DLD1 (cell line): ENCODE data around the gene NUP160.
"Not testable (repeated sequence)": the region's sequence is repeated elsewhere in the genome, so short reads cannot be mapped to it uniquely, and the experiment has no call there.

ENCODE experiments used
- in situ Hi-C: cut with HindIII; loops from 2 replicates; pipeline ENCODE4 v1.10.0; 2017; ENCODE audit warnings: low sequenced_read_pairs

The NUP160 gene

GRCh38 chr11:47847892-47848699, at the start of gene NUP160:
Gene NUP160, minus strand, starts transcription at chr11:47848350. Its CDS starts 32 bp downstream, at chr11:47848318.
- in situ Hi-C loops: no loop called here

GRCh38 chr11:47896199-47896598, 48.0 kb upstream of the NUP160 start:
- in situ Hi-C loops: no loop called here

- in situ Hi-C loops: no loop called here
Measured at GRCh38 chr11:47895035-47895434, 46.9 kb upstream of the NUP160 start.

GRCh38 chr11:47892546-47893276, 44.6 kb upstream of the NUP160 start:
- in situ Hi-C loops: not testable (repeated sequence)

- in situ Hi-C loops: no loop called here
Measured at GRCh38 chr11:47891886-47892285, 43.7 kb upstream of the NUP160 start.

GRCh38 chr11:47889714-47890441, 41.7 kb upstream of the NUP160 start:
- in situ Hi-C loops: no loop called here

GRCh38 chr11:47887910-47888569, 39.9 kb upstream of the NUP160 start:
- in situ Hi-C loops: no loop called here

GRCh38 chr11:47886096-47886495, 37.9 kb upstream of the NUP160 start:
- in situ Hi-C loops: no loop called here

GRCh38 chr11:47882437-47882836, 34.3 kb upstream of the NUP160 start:
- in situ Hi-C loops: not testable (repeated sequence)

- in situ Hi-C loops: no loop called here
Measured at GRCh38 chr11:47881145-47881544, 33.0 kb upstream of the NUP160 start.

- in situ Hi-C loops: no loop called here
Measured at GRCh38 chr11:47879259-47880158, 31.4 kb upstream of the NUP160 start.

GRCh38 chr11:47875858-47876257, 27.7 kb upstream of the NUP160 start:
- in situ Hi-C loops: not testable (repeated sequence)

GRCh38 chr11:47870404-47870803, 22.3 kb upstream of the NUP160 start:
- in situ Hi-C loops: no loop called here

GRCh38 chr11:47869544-47870393, 21.6 kb upstream of the NUP160 start:
- in situ Hi-C loops: no loop called here

GRCh38 chr11:47867823-47868222, 19.7 kb upstream of the NUP160 start:
- in situ Hi-C loops: no loop called here

- in situ Hi-C loops: not testable (repeated sequence)
Measured at GRCh38 chr11:47866892-47867291, 18.7 kb upstream of the NUP160 start.

GRCh38 chr11:47864901-47865300, 16.8 kb upstream of the NUP160 start:
- in situ Hi-C loops: no loop called here

- in situ Hi-C loops: no loop called here
Measured at GRCh38 chr11:47863898-47864430, 15.8 kb upstream of the NUP160 start.
